ENCODE measurements around the gene KRTAP5-9.
"Not testable (repeated sequence)": the region's sequence is repeated elsewhere in the genome, so short reads cannot be mapped to it uniquely, and the experiment has no call there.

The KRTAP5-9 gene

GRCh38 chr11:71581826-71582225 lies 33.6 kb downstream of the KRTAP5-9 start:
- no peak overlapping the region for H3K27ac ChIP-seq
- TF ChIP-seq, protein P1, sequence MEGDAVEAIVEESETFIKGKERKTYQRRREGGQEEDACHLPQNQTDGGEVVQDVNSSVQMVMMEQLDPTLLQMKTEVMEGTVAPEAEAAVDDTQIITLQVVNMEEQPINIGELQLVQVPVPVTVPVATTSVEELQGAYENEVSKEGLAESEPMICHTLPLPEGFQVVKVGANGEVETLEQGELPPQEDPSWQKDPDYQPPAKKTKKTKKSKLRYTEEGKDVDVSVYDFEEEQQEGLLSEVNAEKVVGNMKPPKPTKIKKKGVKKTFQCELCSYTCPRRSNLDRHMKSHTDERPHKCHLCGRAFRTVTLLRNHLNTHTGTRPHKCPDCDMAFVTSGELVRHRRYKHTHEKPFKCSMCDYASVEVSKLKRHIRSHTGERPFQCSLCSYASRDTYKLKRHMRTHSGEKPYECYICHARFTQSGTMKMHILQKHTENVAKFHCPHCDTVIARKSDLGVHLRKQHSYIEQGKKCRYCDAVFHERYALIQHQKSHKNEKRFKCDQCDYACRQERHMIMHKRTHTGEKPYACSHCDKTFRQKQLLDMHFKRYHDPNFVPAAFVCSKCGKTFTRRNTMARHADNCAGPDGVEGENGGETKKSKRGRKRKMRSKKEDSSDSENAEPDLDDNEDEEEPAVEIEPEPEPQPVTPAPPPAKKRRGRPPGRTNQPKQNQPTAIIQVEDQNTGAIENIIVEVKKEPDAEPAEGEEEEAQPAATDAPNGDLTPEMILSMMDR (IDR thresholded peaks at IDR 0.05) = no peak
- TF ChIP-seq ZFX (IDR thresholded peaks at IDR 0.05; ENCODE audit: borderline replicate concordance) = no peak

DNA sequence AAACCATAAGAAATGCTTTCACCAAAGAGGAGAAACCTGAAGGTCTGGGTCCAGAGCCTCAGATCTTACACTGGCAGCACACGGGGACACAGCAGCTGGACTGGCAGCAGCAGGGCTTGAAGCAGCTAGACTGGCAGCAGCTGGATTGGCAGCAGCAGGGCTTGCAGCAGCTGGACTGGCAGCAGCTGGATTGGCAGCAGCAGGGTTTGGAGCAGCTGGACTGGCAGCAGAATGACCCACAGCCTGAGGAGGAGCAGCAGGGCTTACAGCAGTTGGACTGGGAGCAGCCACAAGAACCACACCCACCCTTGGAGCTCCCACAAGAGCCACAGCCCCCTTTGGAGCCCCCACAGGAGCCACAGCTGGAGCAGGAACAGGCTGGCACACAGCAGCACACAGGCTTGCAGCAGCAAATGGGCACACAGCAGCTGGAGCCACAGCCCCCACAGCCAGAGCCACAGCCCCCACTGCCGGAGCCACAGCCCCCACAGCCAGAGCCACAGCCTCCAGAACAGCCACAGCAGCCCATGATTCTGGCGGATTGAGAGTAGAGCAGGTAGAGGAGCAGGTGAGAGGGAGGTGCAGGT lies 34.2 kb downstream of the KRTAP5-9 start, which contains the start of gene KRTAP5-11:
KRTAP5-11 (minus strand) TSS at position 567 of the 587 bp plus-strand sequence; CDS start at position 529, 38 bp downstream.
- H3K27ac ChIP-seq = no peak within 1 kb of the TSS
- TF ChIP-seq ZFX (IDR thresholded peaks at IDR 0.05; ENCODE audit: borderline replicate concordance) = no peak
- TF ChIP-seq, protein P1 (IDR thresholded peaks at IDR 0.05) = no peak

DNA sequence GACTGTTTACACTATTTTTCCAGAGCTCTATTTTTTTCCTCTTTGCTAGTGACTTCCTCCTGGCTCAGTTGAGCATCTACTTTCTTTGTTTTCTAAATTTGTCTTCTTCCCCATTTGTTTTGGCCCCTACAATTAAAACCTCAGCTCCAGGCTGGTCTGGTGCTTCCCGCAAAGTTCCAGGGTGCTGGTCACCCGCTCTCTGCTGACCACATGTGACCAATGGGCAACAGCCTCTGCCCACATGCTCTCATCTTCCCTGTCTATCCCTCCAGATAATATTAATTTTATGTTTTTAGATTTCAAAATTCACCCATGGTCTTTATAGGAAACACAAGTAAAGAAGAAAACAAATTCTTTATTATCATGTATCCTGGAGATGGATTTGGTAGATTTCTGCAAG lies 34.7 kb downstream of the KRTAP5-9 start:
- not testable (repeated sequence) for H3K27ac ChIP-seq

GRCh38 chr11:71585673-71586072 lies 37.5 kb downstream of the KRTAP5-9 start:
- not testable (repeated sequence) for H3K27ac ChIP-seq

- not testable (repeated sequence) for H3K27ac ChIP-seq
These were observed 40.1 kb downstream of the KRTAP5-9 start for GRCh38 chr11:71588314-71588713.

GRCh38 chr11:71588822-71589545 lies 40.8 kb downstream of the KRTAP5-9 start:
- not testable (repeated sequence) for H3K27ac ChIP-seq

GRCh38 chr11:71589546-71589920 lies 41.3 kb downstream of the KRTAP5-9 start:
- H3K27ac ChIP-seq = not testable (repeated sequence)

Measured in 22Rv1 (cell line).